Type B pancreatic cell (in vitro differentiated cells): Measurements from ENCODE around the gene CDO1. TPM values are rescaled to one million over a fixed set of nuclear protein-coding genes. Genes with fewer than 3 reads are reported as not detected.

Experiments
- DNase-seq: peaks from one replicate; pipeline ENCODE4 v3.0.0; 2021; ENCODE audit warnings: mixed read lengths; ENCODE audit not compliant: unreplicated experiment; ENCODE audit errors: extremely low spot score
- H3K27ac Mint-ChIP-seq: 2 replicates; pipeline ENCODE4 v1.8.0; 2021; ENCODE audit warnings: mild to moderate bottlenecking, mixed read lengths
- H3K27me3 Mint-ChIP-seq: 2 replicates; pipeline ENCODE4 v1.8.0; 2021; ENCODE audit warnings: mixed read lengths
- H3K36me3 Mint-ChIP-seq: 2 replicates; pipeline ENCODE4 v1.8.0; 2021; ENCODE audit warnings: mixed read lengths
- H3K4me1 Mint-ChIP-seq: one replicate; pipeline ENCODE4 v1.8.0; 2021; ENCODE audit warnings: mixed read lengths; ENCODE audit not compliant: unreplicated experiment
- H3K4me3 Mint-ChIP-seq: 2 replicates; pipeline ENCODE4 v1.8.0; 2021; ENCODE audit warnings: mild to moderate bottlenecking, mixed read lengths
- H3K9me3 Mint-ChIP-seq: 2 replicates; pipeline ENCODE4 v1.8.0; 2021; ENCODE audit warnings: mixed read lengths
- CTCF ChIP-seq: fragments of 200-600 bp; sonication (generic); conservative IDR thresholded peaks from 2 replicates; pipeline ENCODE4 v1.5.0; 2021; ENCODE audit warnings: antibody characterized with exemption, mild to moderate bottlenecking
- total RNA-seq: library from RNA; stranded (reverse); gene quantifications from 2 replicates; pipeline ENCODE4 v1.2.1, GENCODE V29; 2021; ENCODE audit warnings: low replicate concordance

The CDO1 gene
- total RNA-seq, 1 donor from 2014 or later, result 27.9 TPM

- no peak for DNase-seq
- Mint-ChIP-seq H3K27me3 (no peaks in the 10 kb centered on the region), H3K27ac (no peak overlapping the region), H3K36me3 (no peaks in the 10 kb centered on the region), H3K4me1 (no peaks in the 10 kb centered on the region), H3K4me3 (no peak overlapping the region), H3K9me3 (no peaks in the 10 kb centered on the region)
- no peak for TF ChIP-seq CTCF
These were observed 43.6 kb downstream of the CDO1 start for GRCh38 chr5:115772731-115773475.

GRCh38 chr5:115770466-115770865, 46.0 kb downstream of the CDO1 start:
- Mint-ChIP-seq H3K27ac (no peak overlapping the region), H3K4me3 (no peak overlapping the region), H3K36me3 (no peaks in the 10 kb centered on the region), H3K27me3 (no peaks in the 10 kb centered on the region), H3K4me1 (no peaks in the 10 kb centered on the region), H3K9me3 (peaks cover 4% of the 10 kb centered on the region)
- peak; percentile 43 for TF ChIP-seq CTCF
- DNase-seq, result no peak

- no peak for TF ChIP-seq CTCF
- Mint-ChIP-seq H3K27me3 (no peaks in the 10 kb centered on the region), H3K27ac (no peak overlapping the region), H3K4me1 (no peaks in the 10 kb centered on the region), H3K36me3 (no peaks in the 10 kb centered on the region), H3K4me3 (no peak overlapping the region), H3K9me3 (peaks cover 4% of the 10 kb centered on the region)
- DNase-seq, result no peak
These were observed 49.0 kb downstream of the CDO1 start for GRCh38 chr5:115767424-115767823.

- Mint-ChIP-seq H3K4me1 (no peaks in the 10 kb centered on the region), H3K27me3 (no peaks in the 10 kb centered on the region), H3K4me3 (no peak overlapping the region), H3K27ac (no peak overlapping the region), H3K36me3 (no peaks in the 10 kb centered on the region), H3K9me3 (peaks cover 4% of the 10 kb centered on the region)
- TF ChIP-seq CTCF, result no peak
- DNase-seq, result no peak
These were observed 49.9 kb downstream of the CDO1 start for GRCh38 chr5:115766608-115767007.

GRCh38 chr5:115758356-115758755, 58.1 kb downstream of the CDO1 start:
- no peaks in the 10 kb centered on the region for H3K4me1 Mint-ChIP-seq
- H3K36me3 Mint-ChIP-seq, result no peaks in the 10 kb centered on the region
- DNase-seq, result no peak
- H3K9me3 Mint-ChIP-seq, result no peaks in the 10 kb centered on the region
- no peaks in the 10 kb centered on the region for H3K27me3 Mint-ChIP-seq
- no peak for TF ChIP-seq CTCF
- no peak overlapping the region for H3K4me3 Mint-ChIP-seq
- H3K27ac Mint-ChIP-seq, result no peak overlapping the region
